PC-3 (cell line): ENCODE measurements around the gene CD99.

Experiments
- EZH2 ChIP-seq: fragments of 300-600 bp; sonication (generic); IDR thresholded peaks from one replicate; pipeline ENCODE4 v1.6.1; 2017; ENCODE audit warnings: antibody characterized with exemption, mild to moderate bottlenecking, low read length; ENCODE audit not compliant: unreplicated experiment
- EZH2phosphoT487 ChIP-seq: fragments of 300-600 bp; sonication (generic); IDR thresholded peaks from 2 replicates; pipeline ENCODE4 v1.6.1; 2018; ENCODE audit warnings: mild to moderate bottlenecking, antibody characterized with exemption, low read length, borderline replicate concordance
- TF ChIP-seq, protein P1 (sequence below): fragments of 300-600 bp; sonication (generic); conservative IDR thresholded peaks from 2 replicates; pipeline ENCODE4 v1.5.1; 2017; ENCODE audit warnings: antibody characterized with exemption, low read depth, mild to moderate bottlenecking, low read length

DNA sequence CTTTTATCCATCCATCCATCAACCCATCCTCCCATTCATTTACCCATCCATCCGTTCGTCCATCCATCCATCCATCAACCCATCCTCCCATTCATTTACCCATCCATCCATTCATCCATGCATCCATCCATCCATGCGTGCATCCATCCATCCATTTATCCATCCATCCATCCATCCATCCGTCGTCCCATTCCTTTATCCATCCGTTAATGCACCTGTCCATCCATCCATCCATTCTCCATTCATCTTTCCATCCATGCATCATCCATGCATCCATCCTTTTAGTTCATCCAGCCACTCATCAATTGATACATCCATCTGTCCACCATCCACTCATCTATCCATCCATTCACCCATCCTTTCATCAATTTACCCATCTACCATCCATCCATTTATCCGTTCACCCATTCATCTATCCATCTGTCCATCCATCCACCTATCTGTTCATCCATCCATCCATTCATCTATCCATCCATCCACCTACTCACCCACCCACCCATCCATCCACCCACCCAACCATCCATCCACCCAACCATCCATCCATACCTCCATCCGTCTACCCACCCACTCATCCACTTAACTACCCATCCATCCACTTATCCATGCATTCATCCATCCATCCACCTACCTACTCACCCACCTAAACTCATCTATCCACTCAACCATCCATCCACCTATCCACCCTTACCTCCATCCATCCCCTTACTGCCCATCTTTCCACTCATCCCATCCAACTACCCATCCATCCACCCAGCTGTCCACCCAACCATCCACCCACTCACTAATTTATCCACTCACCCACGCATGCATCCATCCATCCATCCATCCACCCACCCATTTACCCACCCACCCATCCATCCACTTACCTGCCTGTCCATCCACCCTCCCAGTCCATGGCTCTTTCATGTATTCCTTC, 9.6 kb downstream of the CD99 start:
- TF ChIP-seq, protein P1, sequence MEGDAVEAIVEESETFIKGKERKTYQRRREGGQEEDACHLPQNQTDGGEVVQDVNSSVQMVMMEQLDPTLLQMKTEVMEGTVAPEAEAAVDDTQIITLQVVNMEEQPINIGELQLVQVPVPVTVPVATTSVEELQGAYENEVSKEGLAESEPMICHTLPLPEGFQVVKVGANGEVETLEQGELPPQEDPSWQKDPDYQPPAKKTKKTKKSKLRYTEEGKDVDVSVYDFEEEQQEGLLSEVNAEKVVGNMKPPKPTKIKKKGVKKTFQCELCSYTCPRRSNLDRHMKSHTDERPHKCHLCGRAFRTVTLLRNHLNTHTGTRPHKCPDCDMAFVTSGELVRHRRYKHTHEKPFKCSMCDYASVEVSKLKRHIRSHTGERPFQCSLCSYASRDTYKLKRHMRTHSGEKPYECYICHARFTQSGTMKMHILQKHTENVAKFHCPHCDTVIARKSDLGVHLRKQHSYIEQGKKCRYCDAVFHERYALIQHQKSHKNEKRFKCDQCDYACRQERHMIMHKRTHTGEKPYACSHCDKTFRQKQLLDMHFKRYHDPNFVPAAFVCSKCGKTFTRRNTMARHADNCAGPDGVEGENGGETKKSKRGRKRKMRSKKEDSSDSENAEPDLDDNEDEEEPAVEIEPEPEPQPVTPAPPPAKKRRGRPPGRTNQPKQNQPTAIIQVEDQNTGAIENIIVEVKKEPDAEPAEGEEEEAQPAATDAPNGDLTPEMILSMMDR: no peak
- TF ChIP-seq EZH2 (no peak), EZH2phosphoT487 (no peak)
